AG09309 (cell line): ENCODE results near the gene PARD3.

Experiments used
- DNase-seq: peaks from one replicate; pipeline ENCODE4 v3.0.0-alpha.2; 2010; ENCODE audit warnings: low read depth
- H3K4me3 ChIP-seq: 2 replicates; pipeline ENCODE4 v1.5.1; 2011; ENCODE audit warnings: mild to moderate bottlenecking, low read depth, low read length, moderate library complexity; ENCODE audit not compliant: control insufficient read depth
- TF ChIP-seq, protein P1 (sequence below): IDR thresholded peaks from 2 replicates; pipeline ENCODE4 v1.5.1; 2011; ENCODE audit warnings: mild to moderate bottlenecking, low read depth, low read length, inconsistent platforms; ENCODE audit not compliant: insufficient read depth, control insufficient read depth; ENCODE audit errors: missing control alignments

PARD3 gene

DNA sequence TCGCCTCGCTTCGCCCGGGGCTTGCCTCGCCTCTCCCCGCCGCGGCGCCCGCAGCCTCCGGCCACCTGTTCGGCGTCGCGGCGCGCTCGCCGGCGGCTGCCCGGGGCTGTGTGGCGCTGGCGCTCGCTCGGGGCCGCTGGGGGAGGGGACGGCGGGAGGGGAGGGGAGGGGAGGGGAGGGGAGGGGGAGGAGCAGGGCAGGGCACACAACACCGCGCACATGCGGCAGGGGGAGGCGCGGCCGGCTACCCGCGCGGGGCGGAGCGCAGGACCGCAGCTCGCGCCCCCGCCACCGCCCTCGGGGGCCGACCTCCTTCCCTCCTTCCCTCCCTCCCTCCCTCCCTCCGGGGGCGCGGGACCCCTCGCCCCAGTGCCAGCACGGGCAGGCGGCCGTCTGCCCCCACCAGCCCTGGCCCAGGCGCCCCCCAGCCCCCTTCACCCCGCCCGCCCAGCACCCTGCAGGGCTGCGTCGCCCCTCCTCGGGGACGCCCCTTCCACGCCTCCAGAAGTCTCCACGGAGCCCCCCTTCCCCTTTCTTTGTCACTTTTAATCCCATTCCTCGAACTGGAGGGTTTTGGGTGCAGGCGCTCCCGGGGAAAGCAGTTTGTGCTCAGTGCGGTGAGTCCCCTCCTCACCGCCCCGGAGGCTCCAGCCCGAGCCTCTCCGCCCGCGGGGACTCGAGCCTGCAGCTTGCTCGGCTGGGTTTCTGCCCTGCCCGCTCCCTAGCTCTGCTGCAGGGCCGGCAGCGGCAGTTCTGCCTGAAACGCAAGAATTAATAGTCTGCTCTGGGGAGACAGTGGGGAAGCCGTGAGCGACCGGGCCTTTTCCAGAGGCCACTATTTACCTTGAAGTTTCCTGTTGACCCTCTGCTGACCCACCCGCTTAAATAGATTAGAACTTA lies at the start of gene PARD3:
Gene PARD3 (minus strand): TSS at position 112 of the 900 bp plus-strand sequence. CDS start 301 bp downstream, outside the sequence.
- TF ChIP-seq, protein P1, sequence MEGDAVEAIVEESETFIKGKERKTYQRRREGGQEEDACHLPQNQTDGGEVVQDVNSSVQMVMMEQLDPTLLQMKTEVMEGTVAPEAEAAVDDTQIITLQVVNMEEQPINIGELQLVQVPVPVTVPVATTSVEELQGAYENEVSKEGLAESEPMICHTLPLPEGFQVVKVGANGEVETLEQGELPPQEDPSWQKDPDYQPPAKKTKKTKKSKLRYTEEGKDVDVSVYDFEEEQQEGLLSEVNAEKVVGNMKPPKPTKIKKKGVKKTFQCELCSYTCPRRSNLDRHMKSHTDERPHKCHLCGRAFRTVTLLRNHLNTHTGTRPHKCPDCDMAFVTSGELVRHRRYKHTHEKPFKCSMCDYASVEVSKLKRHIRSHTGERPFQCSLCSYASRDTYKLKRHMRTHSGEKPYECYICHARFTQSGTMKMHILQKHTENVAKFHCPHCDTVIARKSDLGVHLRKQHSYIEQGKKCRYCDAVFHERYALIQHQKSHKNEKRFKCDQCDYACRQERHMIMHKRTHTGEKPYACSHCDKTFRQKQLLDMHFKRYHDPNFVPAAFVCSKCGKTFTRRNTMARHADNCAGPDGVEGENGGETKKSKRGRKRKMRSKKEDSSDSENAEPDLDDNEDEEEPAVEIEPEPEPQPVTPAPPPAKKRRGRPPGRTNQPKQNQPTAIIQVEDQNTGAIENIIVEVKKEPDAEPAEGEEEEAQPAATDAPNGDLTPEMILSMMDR: no peak
- peak within 1 kb of the TSS; percentile 76 for H3K4me3 ChIP-seq
- DNase-seq: no peak

DNA sequence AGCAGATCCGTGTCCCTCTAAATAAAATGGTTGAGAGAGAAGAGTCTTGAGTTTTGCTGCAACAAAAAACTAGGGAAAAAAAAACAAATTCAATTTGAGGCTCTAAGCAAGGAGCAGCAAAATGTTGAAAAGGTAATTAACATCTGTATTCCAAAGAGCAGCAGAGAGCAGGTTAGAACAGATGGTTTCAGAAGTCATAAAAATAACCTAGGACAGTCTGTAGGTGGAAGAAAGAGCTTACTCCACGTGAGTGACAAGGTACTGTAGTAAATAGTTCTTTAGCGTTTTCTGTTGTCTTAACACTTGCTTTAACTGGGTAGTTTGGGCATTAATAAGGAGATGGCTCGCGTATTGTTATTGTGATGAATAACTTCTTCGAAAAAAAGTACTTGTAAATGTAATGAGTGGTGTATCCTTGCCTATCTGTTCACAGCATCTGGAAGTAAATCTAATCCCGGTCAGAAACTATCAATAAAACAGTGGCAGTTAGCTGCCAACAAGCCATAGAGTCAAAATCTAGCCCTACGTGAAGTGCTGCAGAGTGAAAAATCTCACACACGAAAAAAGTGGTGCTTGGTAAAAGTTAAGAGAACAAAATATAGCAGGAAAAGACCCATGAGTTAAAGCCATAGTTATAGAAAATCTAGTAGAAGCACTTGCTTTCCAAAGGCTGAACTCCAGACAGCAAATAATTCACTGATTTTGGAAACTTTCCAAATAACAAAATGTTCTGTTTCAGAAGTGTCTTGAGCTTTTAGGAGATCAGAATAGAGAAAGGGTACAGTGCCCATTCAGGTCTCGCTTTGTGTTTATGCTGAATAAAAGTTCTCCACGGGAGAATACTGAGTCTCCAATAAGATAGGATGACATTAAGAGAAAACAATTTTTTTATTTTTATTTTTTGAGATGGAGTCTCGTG lies 49.3 kb upstream of the PARD3 start:
- TF ChIP-seq, protein P1: no peak
- DNase-seq: no peak

DNA sequence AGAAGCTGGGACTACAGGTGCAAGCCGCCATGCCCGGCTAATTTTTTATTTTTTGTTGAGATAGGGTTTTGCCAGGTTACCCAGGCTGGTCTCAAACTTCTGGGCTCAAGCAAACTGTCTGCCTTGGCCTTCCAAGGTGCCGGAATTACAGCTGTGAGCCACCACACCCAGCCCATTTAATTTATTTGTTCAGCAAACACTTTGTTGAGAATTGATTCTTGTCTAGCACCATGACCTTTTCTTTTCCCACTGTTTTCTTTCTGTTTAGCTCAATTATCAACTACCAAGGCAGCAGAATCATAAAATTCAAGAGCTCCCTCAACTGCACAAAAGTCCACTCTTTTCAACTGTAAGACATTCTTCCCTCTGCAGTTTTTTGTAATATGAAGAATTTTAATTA lies 47.8 kb upstream of the PARD3 start:
- DNase-seq: no peak
- TF ChIP-seq, protein P1: no peak
- no peak overlapping the region for H3K4me3 ChIP-seq

More for the DNA sequence above, 49.3 kb upstream of the PARD3 start:
- H3K4me3 ChIP-seq: no peak overlapping the region

DNA sequence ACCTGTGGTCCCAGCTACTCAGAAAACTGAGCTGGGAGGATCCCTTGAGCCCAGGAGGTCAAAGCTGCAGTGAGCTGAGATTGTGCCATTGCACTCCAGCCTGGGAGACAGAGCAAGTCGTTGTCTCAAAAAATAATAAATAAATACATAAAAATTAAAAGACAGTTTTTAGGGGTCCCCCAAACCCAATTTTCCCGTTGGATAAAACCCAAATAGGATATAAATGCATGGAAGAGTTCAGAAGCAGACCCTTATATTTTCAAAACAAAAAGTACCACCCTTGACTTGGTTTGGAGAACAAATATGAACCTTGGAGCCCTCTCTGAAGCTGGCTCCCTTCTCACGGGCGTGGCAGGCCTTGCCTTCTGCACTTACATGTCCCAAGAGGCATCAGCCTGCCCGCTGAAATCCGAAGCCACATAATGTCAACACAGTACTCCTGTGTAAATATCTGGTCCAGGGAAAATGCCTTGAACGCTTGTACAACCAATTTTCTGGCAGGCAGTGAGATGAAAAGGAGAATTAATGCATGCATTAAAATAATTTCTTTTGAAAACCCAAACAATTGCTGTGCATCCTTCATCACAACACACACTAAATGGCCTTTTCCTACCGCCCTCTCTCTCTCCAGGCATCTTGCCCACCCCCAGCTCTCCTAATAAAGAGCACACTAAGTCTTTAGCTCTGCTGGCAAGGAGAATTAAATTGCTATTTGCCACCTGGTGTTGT lies 46.4 kb upstream of the PARD3 start:
- DNase-seq: no peak
- no peak overlapping the region for H3K4me3 ChIP-seq
- TF ChIP-seq, protein P1: no peak

DNA sequence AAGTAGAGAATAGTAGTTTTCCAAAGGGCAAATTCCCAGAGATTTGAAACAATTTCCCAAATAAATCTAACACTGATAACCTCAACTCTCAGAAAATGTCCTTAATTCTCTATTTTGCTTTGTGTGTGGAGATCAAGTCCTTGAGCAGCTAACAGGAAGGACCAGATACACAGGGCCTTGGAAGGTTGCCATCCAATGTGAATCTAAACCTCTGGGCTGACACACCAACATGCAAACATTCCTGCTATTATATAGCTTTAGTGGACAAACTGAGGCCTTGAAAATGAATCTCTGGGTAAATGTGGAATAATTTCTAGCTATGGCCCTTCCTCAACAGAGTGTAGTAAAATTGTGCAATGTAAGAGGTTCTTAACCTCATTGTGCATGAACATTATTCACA lies 44.1 kb upstream of the PARD3 start:
- DNase-seq: no peak
- TF ChIP-seq, protein P1: no peak
- H3K4me3 ChIP-seq: no peak overlapping the region

DNA sequence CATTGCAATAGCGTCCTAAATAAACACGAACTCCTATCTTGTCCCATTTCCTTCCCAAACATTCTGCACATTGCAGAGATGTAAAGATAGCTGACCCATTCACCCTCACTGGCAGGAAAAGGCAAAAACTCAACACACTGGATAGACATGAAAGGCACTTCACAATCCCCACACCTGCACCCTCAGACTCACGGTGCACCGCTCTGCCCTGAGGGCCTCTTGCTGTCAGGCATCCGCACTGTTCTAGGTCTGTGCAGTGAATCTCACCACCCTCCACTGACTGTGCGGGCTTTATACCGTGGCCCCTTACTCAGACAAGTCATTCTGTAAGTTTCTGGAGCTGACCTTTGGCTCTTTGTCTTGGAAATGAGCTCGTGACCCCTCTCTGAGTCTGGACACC lies 42.9 kb upstream of the PARD3 start:
- DNase-seq: no peak
- TF ChIP-seq, protein P1: no peak
- H3K4me3 ChIP-seq: no peak overlapping the region
